Suprapubic skin (tissue), 4 donors: ENCODE results near the gene TRPM7.

Experiments
- CTCF ChIP-seq, 2 donors: fragments of 200-600 bp in 1 of 2; fragments of 450-650 bp in 1 of 2; sonication (generic) in 1 of 2; IDR thresholded peaks; one replicate each; pipeline ENCODE4 v1.5.1; 2016 to 2019; ENCODE audit warnings: antibody characterized with exemption in 2 of 2, mild to moderate bottlenecking in 1 of 2, moderate library complexity in 1 of 2
- EP300 ChIP-seq: sonication (generic); formaldehyde crosslinking; IDR thresholded peaks from one replicate; pipeline ENCODE4 v1.6.1; 2017; ENCODE audit warnings: antibody characterized with exemption
- POLR2A ChIP-seq, 2 donors: fragments of 450-650 bp; IDR thresholded peaks; one replicate each; pipeline ENCODE4 v1.6.1; 2017; ENCODE audit warnings: antibody characterized with exemption in 2 of 2, mild to moderate bottlenecking in 2 of 2, moderate library complexity in 2 of 2
- POLR2AphosphoS5 ChIP-seq, 3 donors: sonication (generic); formaldehyde crosslinking; IDR thresholded peaks; one replicate each; pipeline ENCODE4 v1.6.1; 2017; ENCODE audit warnings: antibody characterized with exemption in 3 of 3

GRCh38 chr15:50593761-50594160 lies 92.8 kb downstream of the TRPM7 start:
- TF ChIP-seq CTCF (IDR thresholded peaks at IDR 0.05), result no peak
- TF ChIP-seq POLR2A (IDR thresholded peaks at IDR 0.05), result no peak
- TF ChIP-seq POLR2AphosphoS5 (IDR thresholded peaks at IDR 0.05), result no peak
- TF ChIP-seq EP300, result no peak
